ENCODE results near the gene DLG2. TPM values are rescaled to one million over a fixed set of nuclear protein-coding genes. Genes with fewer than 3 reads are reported as not detected.
"Not testable (repeated sequence)": the region's sequence is repeated elsewhere in the genome, so short reads cannot be mapped to it uniquely, and the experiment has no call there.

The DLG2 gene
- total RNA-seq, 1 donor from 2014 or later: 4.7 TPM

- ATAC-seq (no peak), DNase-seq (ENCODE audit: low spot score) (no peak)
Observed at GRCh38 chr11:85472953-85473352, 154.2 kb downstream of the DLG2 start.

- DNase-seq (ENCODE audit: low spot score) (no peak), ATAC-seq (no peak)
Observed at GRCh38 chr11:85464283-85464682, 162.9 kb downstream of the DLG2 start.

GRCh38 chr11:85459304-85459703, 167.8 kb downstream of the DLG2 start:
- ATAC-seq: no peak
- no peak for DNase-seq (ENCODE audit: low spot score)

- no peak for DNase-seq (ENCODE audit: low spot score)
- no peak for ATAC-seq
Observed at GRCh38 chr11:85444479-85444878, 182.7 kb downstream of the DLG2 start.

GRCh38 chr11:85440273-85440672, 186.9 kb downstream of the DLG2 start:
- ATAC-seq: no peak
- DNase-seq (ENCODE audit: low spot score): no peak

- ATAC-seq: no peak
- no peak for DNase-seq (ENCODE audit: low spot score)
Observed at GRCh38 chr11:85438328-85438727, 188.8 kb downstream of the DLG2 start.

- no peak for ATAC-seq
- no peak for DNase-seq (ENCODE audit: low spot score)
Observed at GRCh38 chr11:85431319-85431718, 195.8 kb downstream of the DLG2 start.

- ATAC-seq (no peak), DNase-seq (ENCODE audit: low spot score) (no peak)
Observed at GRCh38 chr11:85423794-85424193, 203.3 kb downstream of the DLG2 start.

GRCh38 chr11:85423316-85423715, 203.8 kb downstream of the DLG2 start:
- DNase-seq (ENCODE audit: low spot score): no peak
- ATAC-seq: no peak

- DNase-seq (ENCODE audit: low spot score): no peak
- ATAC-seq: no peak
Observed at GRCh38 chr11:85414175-85414574, 213.0 kb downstream of the DLG2 start.

GRCh38 chr11:85407648-85408047, 219.5 kb downstream of the DLG2 start:
- DNase-seq (ENCODE audit: low spot score): no peak
- no peak for ATAC-seq

GRCh38 chr11:85406841-85407240, 220.3 kb downstream of the DLG2 start:
- no peak for DNase-seq (ENCODE audit: low spot score)
- no peak for ATAC-seq

GRCh38 chr11:85406316-85406715, 220.8 kb downstream of the DLG2 start:
- ATAC-seq (no peak), DNase-seq (ENCODE audit: low spot score) (no peak)

- ATAC-seq; DNase-seq (ENCODE audit: low spot score): not testable (repeated sequence)
Observed at GRCh38 chr11:85395515-85396055, 231.6 kb downstream of the DLG2 start.

GRCh38 chr11:85394283-85394682, 232.9 kb downstream of the DLG2 start:
- DNase-seq (ENCODE audit: low spot score) (no peak), ATAC-seq (no peak)

GRCh38 chr11:85391141-85391540, 236.0 kb downstream of the DLG2 start:
- DNase-seq (ENCODE audit: low spot score) (no peak), ATAC-seq (no peak)

GRCh38 chr11:85385547-85385946, 241.6 kb downstream of the DLG2 start:
- ATAC-seq (no peak), DNase-seq (ENCODE audit: low spot score) (no peak)

- ATAC-seq: no peak
- no peak for DNase-seq (ENCODE audit: low spot score)
Observed at GRCh38 chr11:85385111-85385510, 242.0 kb downstream of the DLG2 start.

GRCh38 chr11:85379066-85379465, 248.1 kb downstream of the DLG2 start:
- no peak for DNase-seq (ENCODE audit: low spot score)
- no peak for ATAC-seq

- no peak for DNase-seq (ENCODE audit: low spot score)
- ATAC-seq: no peak
Observed at GRCh38 chr11:85377901-85378300, 249.2 kb downstream of the DLG2 start.

- ATAC-seq: no peak
- DNase-seq (ENCODE audit: low spot score): no peak
Observed at GRCh38 chr11:85359859-85360258, 267.3 kb downstream of the DLG2 start.

- ATAC-seq (no peak), DNase-seq (ENCODE audit: low spot score) (no peak)
Observed at GRCh38 chr11:85355921-85356320, 271.2 kb downstream of the DLG2 start.

- not testable (repeated sequence) for ATAC-seq; DNase-seq (ENCODE audit: low spot score)
Observed at GRCh38 chr11:85349539-85349938, 277.6 kb downstream of the DLG2 start.

- ATAC-seq: no peak
- DNase-seq (ENCODE audit: low spot score): no peak
Observed at GRCh38 chr11:85348945-85349344, 278.2 kb downstream of the DLG2 start.

Data from left lobe of liver (tissue), 2 donors.